Astrocyte (in vitro differentiated cells and primary cell): ENCODE results near the gene KCNN3. TPM values are rescaled to one million over a fixed set of nuclear protein-coding genes. Genes with fewer than 3 reads are reported as not detected.

Source experiments
- DNase-seq: peaks from one replicate; pipeline ENCODE4 v3.0.0-alpha.2; 2010; ENCODE audit warnings: low read depth
- FAIRE-seq: peaks from 2 replicates; lab custom pipeline; 2011; peaks lifted over from hg19 to GRCh38; lab: Jason Lieb, UNC
- H2AFZ ChIP-seq: 2 replicates; pipeline ENCODE4 v1.6.0; 2012; ENCODE audit warnings: low read depth, low read length, inconsistent platforms
- H3K27ac ChIP-seq: 2 replicates; pipeline ENCODE4 v1.5.1; 2011; ENCODE audit warnings: low read depth, low read length, inconsistent platforms
- H3K27me3 ChIP-seq: 2 replicates; pipeline ENCODE4 v1.6.0; 2011; ENCODE audit warnings: low read length, inconsistent platforms; ENCODE audit not compliant: insufficient read depth
- H3K36me3 ChIP-seq: 2 replicates; pipeline ENCODE4 v1.5.1; 2011; ENCODE audit warnings: low read length, inconsistent platforms; ENCODE audit not compliant: insufficient read depth
- H3K4me1 ChIP-seq: 2 replicates; pipeline ENCODE4 v1.5.1; 2011; ENCODE audit warnings: low read length, inconsistent platforms; ENCODE audit not compliant: insufficient read depth
- H3K4me2 ChIP-seq: 2 replicates; pipeline ENCODE4 v1.6.0; 2012; ENCODE audit warnings: low read length, inconsistent platforms
- H3K4me3 ChIP-seq: 2 replicates; pipeline ENCODE4 v1.5.1; 2011; ENCODE audit warnings: low read depth, mild to moderate bottlenecking, low read length, inconsistent platforms; ENCODE audit not compliant: insufficient read depth
- H3K79me2 ChIP-seq: 2 replicates; pipeline ENCODE4 v1.6.0; 2012; ENCODE audit warnings: mild to moderate bottlenecking, low read length, inconsistent platforms; ENCODE audit not compliant: insufficient read depth
- H3K9ac ChIP-seq: 2 replicates; pipeline ENCODE4 v1.6.0; 2012; ENCODE audit warnings: mild to moderate bottlenecking, low read length, inconsistent platforms
- H3K9me3 ChIP-seq: 2 replicates; pipeline ENCODE4 v1.5.1; 2012; ENCODE audit warnings: low read depth, mild to moderate bottlenecking, low read length, inconsistent platforms; ENCODE audit not compliant: insufficient read depth
- H4K20me1 ChIP-seq: 2 replicates; pipeline ENCODE4 v1.6.0; 2012; ENCODE audit warnings: low read length, inconsistent platforms; ENCODE audit not compliant: insufficient read depth
- H3K27ac Mint-ChIP-seq: one replicate; pipeline ENCODE4 v1.8.0; 2021; ENCODE audit warnings: mild to moderate bottlenecking, mixed read lengths; ENCODE audit not compliant: unreplicated experiment
- H3K27me3 Mint-ChIP-seq: one replicate; pipeline ENCODE4 v1.8.0; 2021; ENCODE audit warnings: low read depth, mixed read lengths; ENCODE audit not compliant: unreplicated experiment
- H3K36me3 Mint-ChIP-seq: one replicate; pipeline ENCODE4 v1.8.0; 2021; ENCODE audit warnings: low read depth, mixed read lengths; ENCODE audit not compliant: unreplicated experiment
- H3K4me1 Mint-ChIP-seq: one replicate; pipeline ENCODE4 v1.8.0; 2021; ENCODE audit warnings: low read depth, mixed read lengths; ENCODE audit not compliant: unreplicated experiment
- H3K4me3 Mint-ChIP-seq: one replicate; pipeline ENCODE4 v1.8.0; 2021; ENCODE audit warnings: mild to moderate bottlenecking, moderate library complexity, mixed read lengths; ENCODE audit not compliant: unreplicated experiment
- H3K9me3 Mint-ChIP-seq: one replicate; pipeline ENCODE4 v1.8.0; 2021; ENCODE audit warnings: mild to moderate bottlenecking, mixed read lengths; ENCODE audit not compliant: unreplicated experiment
- EZH2 ChIP-seq: IDR thresholded peaks from 2 replicates; pipeline ENCODE4 v1.6.1; 2012; ENCODE audit warnings: mild to moderate bottlenecking, low read length, inconsistent platforms; ENCODE audit not compliant: insufficient read depth
- total RNA-seq: library from RNA; stranded (reverse); gene quantifications from 2 replicates; pipeline ENCODE4 v1.2.1, GENCODE V29; 2021
- TF ChIP-seq, protein P1 (sequence below): IDR thresholded peaks from 2 replicates; pipeline ENCODE4 v1.5.1; 2011; ENCODE audit warnings: low read depth, mild to moderate bottlenecking, inconsistent platforms, low read length, moderate library complexity; ENCODE audit not compliant: insufficient read depth

KCNN3 gene
- total RNA-seq, 1 donor from 2014 or later, result 0.66 TPM

DNA sequence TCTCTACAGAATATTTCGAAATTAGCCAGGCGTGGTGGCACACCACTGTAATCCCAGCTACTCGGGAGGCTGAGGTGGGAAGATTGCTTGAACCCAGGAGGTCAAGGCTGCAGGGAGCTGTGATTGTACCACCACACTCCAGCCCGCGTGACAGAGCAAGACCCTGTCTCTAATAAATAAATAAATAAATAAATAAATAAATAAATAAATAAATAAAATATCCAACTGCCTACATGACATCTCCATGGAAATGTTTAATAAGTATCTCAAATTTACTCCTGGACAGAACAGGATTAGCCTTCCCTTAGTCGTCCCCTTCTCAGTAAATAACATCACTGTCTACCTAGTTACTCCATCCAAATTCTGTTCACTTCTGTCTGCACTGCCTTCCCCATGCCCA lies 29.0 kb upstream of the KCNN3 start:
- Mint-ChIP-seq H3K27ac (no peak overlapping the region), H3K27me3 (peaks cover 13% of the 10 kb centered on the region), H3K9me3 (no peaks in the 10 kb centered on the region), H3K4me1 (peaks cover 4% of the 10 kb centered on the region), H3K36me3 (no peaks in the 10 kb centered on the region), H3K4me3 (no peak overlapping the region)
- Histone ChIP-seq H3K4me3 (no peak overlapping the region), H3K4me1 (no peaks in the 10 kb centered on the region), H3K27ac (no peak overlapping the region), H4K20me1 (no peaks in the 10 kb centered on the region), H3K36me3 (no peaks in the 10 kb centered on the region), H3K9ac (no peak overlapping the region), H3K4me2 (no peak overlapping the region), H3K79me2 (no peaks in the 10 kb centered on the region), H2AFZ (no peak overlapping the region), H3K27me3 (peaks cover 20% of the 10 kb centered on the region), H3K9me3 (no peaks in the 10 kb centered on the region)
- no peak for TF ChIP-seq EZH2
- TF ChIP-seq, protein P1, sequence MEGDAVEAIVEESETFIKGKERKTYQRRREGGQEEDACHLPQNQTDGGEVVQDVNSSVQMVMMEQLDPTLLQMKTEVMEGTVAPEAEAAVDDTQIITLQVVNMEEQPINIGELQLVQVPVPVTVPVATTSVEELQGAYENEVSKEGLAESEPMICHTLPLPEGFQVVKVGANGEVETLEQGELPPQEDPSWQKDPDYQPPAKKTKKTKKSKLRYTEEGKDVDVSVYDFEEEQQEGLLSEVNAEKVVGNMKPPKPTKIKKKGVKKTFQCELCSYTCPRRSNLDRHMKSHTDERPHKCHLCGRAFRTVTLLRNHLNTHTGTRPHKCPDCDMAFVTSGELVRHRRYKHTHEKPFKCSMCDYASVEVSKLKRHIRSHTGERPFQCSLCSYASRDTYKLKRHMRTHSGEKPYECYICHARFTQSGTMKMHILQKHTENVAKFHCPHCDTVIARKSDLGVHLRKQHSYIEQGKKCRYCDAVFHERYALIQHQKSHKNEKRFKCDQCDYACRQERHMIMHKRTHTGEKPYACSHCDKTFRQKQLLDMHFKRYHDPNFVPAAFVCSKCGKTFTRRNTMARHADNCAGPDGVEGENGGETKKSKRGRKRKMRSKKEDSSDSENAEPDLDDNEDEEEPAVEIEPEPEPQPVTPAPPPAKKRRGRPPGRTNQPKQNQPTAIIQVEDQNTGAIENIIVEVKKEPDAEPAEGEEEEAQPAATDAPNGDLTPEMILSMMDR, result no peak
- DNase-seq, result no peak
- FAIRE-seq, result no peak

DNA sequence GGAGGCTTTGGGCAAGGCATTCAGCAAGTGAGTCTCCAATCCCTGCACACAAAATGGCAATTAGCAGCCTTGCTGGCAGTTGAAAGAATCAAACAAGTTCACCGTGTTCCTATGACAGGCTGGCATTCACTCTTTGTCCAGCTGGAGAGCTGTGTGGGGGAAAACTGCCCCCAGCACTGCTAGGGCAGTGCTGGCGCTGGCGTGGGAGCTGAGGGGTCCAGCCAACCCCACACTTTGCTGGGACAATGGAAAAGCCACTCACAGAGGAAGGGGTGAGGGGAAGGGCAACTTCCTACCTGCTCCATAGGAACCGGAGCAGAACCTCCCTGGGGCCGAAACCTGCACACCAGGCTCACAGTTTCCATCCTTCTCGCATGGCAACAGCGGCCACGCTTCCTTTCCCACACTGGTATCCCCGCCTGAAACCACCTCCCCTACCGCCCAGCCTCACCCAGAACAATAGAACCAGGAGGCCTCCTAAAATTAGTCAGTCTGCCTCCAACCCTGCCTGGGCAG lies 26.7 kb upstream of the KCNN3 start:
- H3K9ac ChIP-seq, result no peak overlapping the region
- no peak overlapping the region for H3K4me3 ChIP-seq
- H3K36me3 Mint-ChIP-seq, result no peaks in the 10 kb centered on the region
- peaks cover 23% of the 10 kb centered on the region for H3K27me3 ChIP-seq
- no peak overlapping the region for H3K27ac ChIP-seq
- H3K79me2 ChIP-seq, result no peaks in the 10 kb centered on the region
- no peak for TF ChIP-seq EZH2
- TF ChIP-seq, protein P1, result no peak
- H4K20me1 ChIP-seq, result no peaks in the 10 kb centered on the region
- H3K4me3 Mint-ChIP-seq, result no peak overlapping the region
- H3K36me3 ChIP-seq, result no peaks in the 10 kb centered on the region
- no peaks in the 10 kb centered on the region for H3K4me1 ChIP-seq
- H3K27ac Mint-ChIP-seq, result no peak overlapping the region
- no peak overlapping the region for H2AFZ ChIP-seq
- peaks cover 4% of the 10 kb centered on the region for H3K4me1 Mint-ChIP-seq
- DNase-seq (no peak), FAIRE-seq (no peak)
- H3K9me3 Mint-ChIP-seq, result no peaks in the 10 kb centered on the region
- no peaks in the 10 kb centered on the region for H3K9me3 ChIP-seq
- H3K27me3 Mint-ChIP-seq, result peaks cover 11% of the 10 kb centered on the region
- H3K4me2 ChIP-seq, result no peak overlapping the region

DNA sequence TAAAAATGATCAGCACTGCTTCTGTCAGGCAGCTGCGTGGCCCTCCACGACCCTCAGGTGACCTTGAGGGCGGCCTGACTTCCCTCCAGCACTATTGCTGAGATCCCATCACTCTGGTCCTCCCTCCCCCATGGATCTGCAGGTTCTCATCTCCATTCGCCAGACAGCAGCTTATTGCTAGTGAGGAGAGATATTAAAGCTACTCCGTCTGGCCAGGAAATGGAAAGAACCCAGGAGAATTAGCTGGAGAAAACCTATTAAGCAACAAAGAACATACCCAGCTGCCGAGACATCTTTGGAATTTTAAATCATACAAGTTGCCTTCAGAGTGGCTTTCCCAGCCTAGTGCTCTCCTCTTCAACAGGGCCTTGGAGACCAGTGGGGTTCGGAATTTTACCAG lies 25.7 kb upstream of the KCNN3 start:
- no peak overlapping the region for H3K27ac ChIP-seq
- no peak overlapping the region for H3K9ac ChIP-seq
- H4K20me1 ChIP-seq, result no peaks in the 10 kb centered on the region
- Mint-ChIP-seq H3K4me3 (no peak overlapping the region), H3K27ac (no peak overlapping the region), H3K36me3 (no peaks in the 10 kb centered on the region), H3K4me1 (peaks cover 4% of the 10 kb centered on the region), H3K27me3 (peaks cover 11% of the 10 kb centered on the region), H3K9me3 (no peaks in the 10 kb centered on the region)
- DNase-seq (no peak), FAIRE-seq (no peak)
- no peaks in the 10 kb centered on the region for H3K4me1 ChIP-seq
- H3K4me3 ChIP-seq, result no peak overlapping the region
- H3K9me3 ChIP-seq, result no peaks in the 10 kb centered on the region
- TF ChIP-seq, protein P1, result no peak
- no peak for TF ChIP-seq EZH2
- no peak overlapping the region for H3K4me2 ChIP-seq
- H3K36me3 ChIP-seq, result no peaks in the 10 kb centered on the region
- no peaks in the 10 kb centered on the region for H3K79me2 ChIP-seq
- peaks cover 23% of the 10 kb centered on the region for H3K27me3 ChIP-seq
- H2AFZ ChIP-seq, result no peak overlapping the region
